ENCODE data around the gene SLC25A47.

DNA sequence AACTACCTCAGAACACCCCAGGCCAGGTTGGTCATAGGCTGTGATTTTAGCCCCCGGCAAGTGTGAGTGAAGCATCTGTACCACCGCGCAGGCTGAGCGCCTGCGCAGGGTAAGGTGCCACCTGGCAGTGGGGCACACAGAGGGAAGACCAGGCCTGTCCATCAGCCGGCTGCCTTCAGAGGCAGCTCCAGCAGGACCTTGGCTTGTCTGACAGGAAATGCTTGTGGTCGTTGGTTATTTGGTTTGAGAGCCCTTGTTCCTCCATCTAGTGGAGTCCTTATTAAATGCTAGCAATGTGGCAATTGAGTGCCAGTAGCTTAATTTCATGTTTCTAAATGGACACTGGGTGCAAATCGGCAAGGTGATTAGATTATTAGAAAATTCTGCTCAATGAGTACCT lies 44.4 kb upstream of the SLC25A47 start:
- TF ChIP-seq EZH2 (IDR thresholded peaks at IDR 0.05; ENCODE audit: low read length, missing control alignments) = no peak
- TF ChIP-seq, protein P1, sequence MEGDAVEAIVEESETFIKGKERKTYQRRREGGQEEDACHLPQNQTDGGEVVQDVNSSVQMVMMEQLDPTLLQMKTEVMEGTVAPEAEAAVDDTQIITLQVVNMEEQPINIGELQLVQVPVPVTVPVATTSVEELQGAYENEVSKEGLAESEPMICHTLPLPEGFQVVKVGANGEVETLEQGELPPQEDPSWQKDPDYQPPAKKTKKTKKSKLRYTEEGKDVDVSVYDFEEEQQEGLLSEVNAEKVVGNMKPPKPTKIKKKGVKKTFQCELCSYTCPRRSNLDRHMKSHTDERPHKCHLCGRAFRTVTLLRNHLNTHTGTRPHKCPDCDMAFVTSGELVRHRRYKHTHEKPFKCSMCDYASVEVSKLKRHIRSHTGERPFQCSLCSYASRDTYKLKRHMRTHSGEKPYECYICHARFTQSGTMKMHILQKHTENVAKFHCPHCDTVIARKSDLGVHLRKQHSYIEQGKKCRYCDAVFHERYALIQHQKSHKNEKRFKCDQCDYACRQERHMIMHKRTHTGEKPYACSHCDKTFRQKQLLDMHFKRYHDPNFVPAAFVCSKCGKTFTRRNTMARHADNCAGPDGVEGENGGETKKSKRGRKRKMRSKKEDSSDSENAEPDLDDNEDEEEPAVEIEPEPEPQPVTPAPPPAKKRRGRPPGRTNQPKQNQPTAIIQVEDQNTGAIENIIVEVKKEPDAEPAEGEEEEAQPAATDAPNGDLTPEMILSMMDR (conservative IDR thresholded peaks at IDR 0.05 in 1 of 2, IDR thresholded peaks at IDR 0.05 in 1 of 2; ENCODE audit: low read depth in 1 of 2, low read length in 2 of 2) = peak; percentile 19 to 33
